HG03159 (cell line): ENCODE results near the gene EFCAB10.
A peak's percentile ranks its signal among the peaks of the same experiment; 100 is the strongest.

ENCODE experiments used
- ATAC-seq: cut with Tn5 transposase; IDR thresholded peaks from one replicate; pipeline ENCODE4 v1.9.1; 2021; ENCODE audit warnings: mild to moderate bottlenecking, moderate library complexity; ENCODE audit not compliant: unreplicated experiment

EFCAB10 gene

GRCh38 chr7:105581066-105581811, at the start of gene EFCAB10:
Gene EFCAB10, minus strand, starts transcription at chr7:105581493. Its CDS starts 30 bp downstream, at chr7:105581463.
- peak; percentile 74 for ATAC-seq

DNA sequence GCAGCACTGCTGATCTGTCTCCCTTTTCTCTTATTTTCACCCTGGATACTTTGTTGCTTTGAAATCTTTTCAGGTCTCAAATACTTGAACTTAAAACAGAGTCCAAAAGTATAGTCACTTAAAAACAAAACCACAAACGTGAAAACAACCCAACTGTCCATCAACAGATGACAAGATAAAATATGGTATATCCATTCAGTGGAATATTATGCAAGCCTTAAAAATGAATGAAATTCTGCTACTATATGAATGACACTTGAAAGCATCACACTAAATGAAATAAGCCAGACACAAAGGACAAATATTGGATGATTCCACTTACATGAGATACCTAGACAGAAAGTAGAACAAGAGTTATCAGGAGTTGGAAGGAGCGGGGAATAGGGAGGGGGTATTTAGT, 44.7 kb upstream of the EFCAB10 start:
- no peak for ATAC-seq

GRCh38 chr7:105623906-105624305, 42.6 kb upstream of the EFCAB10 start:
- no peak for ATAC-seq

GRCh38 chr7:105623378-105623777, 42.1 kb upstream of the EFCAB10 start:
- no peak for ATAC-seq

DNA sequence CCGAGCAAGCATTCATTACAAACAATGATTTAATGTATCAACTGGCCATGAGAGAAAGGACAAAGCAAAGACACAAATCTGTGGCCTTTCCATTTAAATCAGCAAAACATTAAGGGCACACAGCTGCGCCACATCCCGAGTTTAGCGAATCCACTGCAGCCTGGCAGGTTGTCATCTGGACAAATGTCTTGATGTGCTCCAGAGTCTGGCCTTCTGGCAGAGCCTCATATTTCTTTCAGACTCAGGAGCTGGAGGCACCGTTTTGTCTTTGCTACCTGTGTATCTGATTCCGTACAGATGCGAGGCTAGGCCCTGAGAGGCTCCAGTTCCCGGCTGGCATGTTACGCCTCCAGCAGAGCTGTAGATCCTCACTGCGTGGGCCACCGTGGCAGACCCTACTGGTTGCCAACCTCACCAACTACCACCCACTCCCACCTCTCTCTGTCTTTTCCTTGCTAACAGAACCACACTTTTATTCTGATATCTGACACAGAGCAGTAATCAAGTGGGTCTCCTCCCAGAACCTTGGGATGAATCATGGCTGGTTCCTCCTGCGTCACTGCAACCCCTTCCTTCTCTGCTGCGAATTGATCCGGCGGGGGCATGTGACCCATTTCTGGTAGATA, 40.9 kb upstream of the EFCAB10 start:
- ATAC-seq, result no peak

- no peak for ATAC-seq
Observed at GRCh38 chr7:105621617-105622016, 40.3 kb upstream of the EFCAB10 start.

DNA sequence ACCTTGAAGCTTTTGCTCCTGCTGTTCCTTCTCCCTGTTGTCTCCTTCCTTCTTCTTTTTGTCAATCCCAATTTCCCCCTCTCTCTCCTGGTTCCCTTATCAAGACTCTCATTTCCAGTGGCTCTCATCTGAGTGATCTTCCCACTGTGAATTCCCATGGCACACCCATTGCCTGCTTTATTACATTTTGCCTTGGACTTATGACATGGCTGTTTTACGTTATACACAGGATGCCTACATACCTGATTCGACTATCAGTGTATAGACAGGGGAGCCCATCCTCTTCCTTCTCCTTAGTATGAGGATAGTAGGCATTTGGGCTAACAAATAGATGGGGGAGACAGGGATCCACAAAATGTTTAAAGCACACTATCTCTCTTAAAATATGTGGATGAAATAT, 39.9 kb upstream of the EFCAB10 start:
- ATAC-seq, result no peak

DNA sequence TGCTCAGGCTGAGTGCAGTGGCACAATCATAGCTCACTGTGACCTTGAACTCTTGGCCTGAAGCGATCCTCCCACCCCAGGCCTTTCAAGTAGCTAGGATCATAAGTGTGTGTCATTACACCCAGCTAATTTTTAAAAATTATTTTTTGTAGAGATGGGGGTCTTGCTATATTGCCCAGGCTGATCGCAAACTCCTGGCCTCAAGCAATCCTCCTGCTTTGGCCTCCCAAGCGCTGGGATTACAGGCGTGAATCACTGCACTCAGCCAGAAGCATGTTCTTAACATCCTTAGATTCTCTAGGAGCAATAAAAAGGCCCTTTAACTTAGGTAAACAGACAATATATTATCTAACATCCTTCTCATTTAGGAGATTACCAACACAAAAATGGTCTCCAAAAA, 38.3 kb upstream of the EFCAB10 start:
- no peak for ATAC-seq

DNA sequence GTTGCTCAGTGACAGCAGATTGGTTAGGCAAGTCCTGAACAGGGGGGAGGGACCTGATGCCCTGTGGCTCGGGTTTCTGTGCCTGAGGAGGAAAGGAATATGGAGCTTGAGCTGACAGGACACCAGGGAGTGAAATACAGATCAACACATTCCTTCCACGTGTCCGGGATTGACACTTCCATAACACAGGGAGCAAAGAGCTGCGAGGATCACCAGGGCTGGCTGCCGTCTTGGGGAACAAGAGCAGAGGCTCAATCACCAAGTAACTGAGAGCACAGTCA, 36.7 kb upstream of the EFCAB10 start:
- ATAC-seq, result no peak

GRCh38 chr7:105617280-105618015, 36.2 kb upstream of the EFCAB10 start:
- no peak for ATAC-seq

GRCh38 chr7:105614341-105614840, 33.1 kb upstream of the EFCAB10 start:
- ATAC-seq, result no peak

DNA sequence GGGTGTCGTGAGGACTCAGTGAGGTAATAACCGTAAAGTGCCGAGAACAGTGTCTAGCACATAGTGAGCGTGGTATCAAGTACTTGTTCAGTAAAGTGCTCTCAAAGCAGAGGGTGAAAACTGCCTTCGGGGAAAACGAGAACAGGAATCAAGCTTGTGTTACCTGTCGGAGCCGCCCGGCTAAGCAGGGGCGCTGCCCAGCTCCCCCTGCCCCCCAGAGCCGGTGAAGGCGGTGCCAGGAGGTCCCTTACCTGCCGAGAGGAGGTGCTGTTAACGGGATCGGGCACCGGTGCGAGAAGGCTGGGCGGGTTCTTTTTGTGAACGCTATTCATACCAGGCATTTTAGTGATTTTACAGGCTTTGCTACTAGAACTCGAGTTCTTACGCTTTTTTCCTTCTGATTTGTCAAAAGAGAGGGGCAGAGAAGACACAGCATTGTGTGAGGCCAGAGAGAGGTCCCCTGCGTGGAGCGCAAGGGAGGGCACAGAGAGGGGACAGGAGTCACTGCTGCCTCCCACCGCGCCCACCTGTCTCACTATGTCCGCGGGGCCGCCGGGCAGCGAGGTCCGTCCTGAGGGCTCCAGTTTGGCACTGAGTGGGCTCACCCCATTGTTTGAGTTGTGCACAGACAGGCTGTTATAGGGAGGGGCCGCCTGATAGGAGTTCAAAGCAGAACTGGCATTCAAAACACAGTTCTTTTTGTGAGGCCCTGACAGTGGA, 32.5 kb upstream of the EFCAB10 start:
- ATAC-seq, result no peak

- ATAC-seq, result no peak
Observed at GRCh38 chr7:105612806-105613205, 31.5 kb upstream of the EFCAB10 start.

DNA sequence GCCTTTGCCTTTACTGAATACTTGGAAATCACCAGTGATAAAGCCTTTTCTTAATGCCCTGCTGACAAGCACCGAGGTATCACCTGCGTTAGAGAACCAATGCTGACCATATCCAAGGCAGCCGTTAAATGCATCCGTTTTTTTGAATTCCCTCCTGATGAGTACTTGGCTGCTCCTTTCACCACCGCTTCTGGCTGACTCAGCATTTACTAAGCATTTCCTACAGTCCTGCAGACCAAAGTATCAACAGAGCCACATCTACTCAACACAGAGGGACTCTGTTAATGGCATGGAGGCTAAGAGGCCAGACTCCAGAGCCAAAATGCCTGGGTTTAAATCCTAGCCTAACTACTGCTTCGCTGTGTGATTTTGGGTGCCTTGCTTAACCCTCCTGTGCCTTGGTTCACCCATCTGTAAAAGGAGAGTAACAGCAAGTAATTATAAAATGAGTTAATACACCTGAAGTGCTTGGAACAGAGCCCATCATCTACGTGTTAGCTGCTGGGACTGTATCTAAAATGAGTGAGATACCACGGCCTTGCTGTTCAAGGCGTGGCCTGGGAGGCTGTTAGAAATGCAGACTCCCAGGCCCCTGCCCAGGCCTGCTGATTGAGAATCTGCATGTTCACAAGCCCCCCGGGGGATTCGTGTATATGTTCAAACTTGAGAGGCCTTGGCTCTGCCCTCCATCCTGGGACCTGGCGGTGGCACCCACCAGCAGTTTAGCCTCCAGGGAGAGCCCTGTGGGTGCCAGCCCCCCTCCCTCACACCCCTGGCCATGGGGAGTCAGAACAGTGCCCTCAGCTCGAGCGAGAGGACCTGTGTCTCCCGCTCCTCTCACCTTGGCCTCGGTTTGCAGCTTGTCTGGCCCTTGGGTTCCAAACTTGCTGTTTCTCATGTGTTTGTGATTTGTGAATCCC, 30.8 kb upstream of the EFCAB10 start:
- no peak for ATAC-seq

- no peak for ATAC-seq
Observed at GRCh38 chr7:105610165-105610930, 29.1 kb upstream of the EFCAB10 start.

DNA sequence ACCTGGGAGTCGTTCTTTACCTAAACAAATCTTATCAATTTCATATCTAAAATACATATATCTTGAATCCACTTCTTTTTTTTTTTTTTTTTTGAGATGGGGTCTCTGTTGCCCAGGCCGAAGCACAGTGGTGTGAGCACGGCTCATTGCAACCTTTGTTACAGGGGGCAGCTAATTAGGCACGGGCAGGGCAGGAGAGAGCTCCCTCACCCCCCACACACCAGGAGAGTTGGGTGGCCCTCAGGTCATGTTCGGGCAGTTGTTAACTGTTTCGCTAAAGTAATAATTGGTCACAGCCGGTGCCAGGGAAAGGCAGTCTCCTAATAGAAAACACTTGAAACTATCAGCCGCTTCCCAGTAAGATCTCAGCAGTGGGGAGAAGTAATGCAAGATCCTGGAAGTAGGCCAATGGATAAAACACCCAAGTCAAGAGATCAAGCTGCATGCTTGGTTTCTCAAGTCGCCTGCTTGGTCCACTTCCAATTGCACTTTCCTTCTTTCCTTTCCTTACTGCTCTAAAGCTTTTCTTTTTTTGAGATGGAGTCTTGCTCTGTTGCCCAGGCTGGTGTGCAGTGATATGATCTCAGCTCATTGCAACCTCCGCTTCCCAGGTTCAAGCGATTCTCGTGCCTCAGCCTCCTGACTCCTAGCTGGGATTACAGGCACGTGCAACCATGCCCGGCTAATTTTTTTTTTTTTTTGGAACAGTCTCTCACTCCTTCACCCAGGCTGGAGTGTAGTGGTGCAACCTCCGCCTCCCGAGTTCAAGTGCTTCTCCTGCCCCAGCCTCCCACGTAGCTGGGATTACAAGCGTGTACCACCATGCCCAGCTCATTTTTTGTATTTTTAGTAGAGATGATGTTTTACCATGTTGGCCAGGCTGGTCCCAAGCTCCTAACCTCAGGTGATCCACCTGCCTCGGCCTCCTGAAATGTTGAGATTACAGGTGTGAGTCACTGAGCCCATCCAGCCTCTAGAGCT, 21.3 kb upstream of the EFCAB10 start:
- no peak for ATAC-seq

DNA sequence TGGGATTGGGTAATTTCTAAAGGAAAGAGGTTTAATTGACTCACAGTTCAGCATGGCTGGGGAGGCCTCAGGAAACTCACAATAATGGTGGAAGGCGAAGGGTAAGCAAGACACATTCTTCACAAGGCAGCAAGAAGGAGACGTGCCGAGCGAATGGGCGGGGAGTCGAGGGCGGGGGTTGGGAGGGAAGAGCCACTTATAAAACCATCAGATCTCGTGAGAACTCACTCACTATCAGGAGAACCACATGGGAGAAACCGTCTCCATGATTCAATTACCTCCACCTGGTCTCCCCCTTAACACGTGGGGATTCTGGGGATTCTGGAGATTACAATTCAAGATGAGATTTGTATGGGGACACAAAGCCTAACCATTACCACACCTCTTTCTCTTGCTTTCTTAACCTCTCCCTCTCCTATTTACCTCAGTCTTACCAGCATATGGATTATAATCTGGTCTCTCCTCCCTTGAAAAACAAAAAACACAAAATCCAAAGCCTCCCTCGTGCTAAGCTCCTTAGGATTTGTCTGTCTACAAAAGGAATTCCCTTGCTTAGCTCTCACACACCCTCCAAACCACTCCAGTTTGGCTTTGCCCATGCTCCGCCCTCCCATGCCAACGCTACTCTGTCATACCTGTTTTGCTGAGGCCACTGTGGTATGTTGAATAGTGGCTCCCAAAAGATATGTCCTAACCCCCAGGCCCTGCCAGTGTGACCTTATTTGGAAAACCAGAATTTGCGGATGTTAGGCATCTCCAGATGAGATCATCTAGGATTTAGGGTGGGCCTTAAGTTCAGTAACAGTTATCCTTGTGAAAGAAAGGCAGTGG, 19.6 kb upstream of the EFCAB10 start:
- ATAC-seq, result no peak
